ENCODE measurements around the gene CFAP299.

The CFAP299 gene

GRCh38 chr4:80839792-80840191, 504.3 kb downstream of the CFAP299 start:
- H3K4me3 ChIP-seq (ENCODE audit: low read length), result no peak overlapping the region
- no peak for DNase-seq (ENCODE audit: low read depth)
- no peak for TF ChIP-seq CTCF (conservative IDR thresholded peaks at IDR 0.05; ENCODE audit: low read length)

- DNase-seq (ENCODE audit: low read depth), result no peak
- no peak for TF ChIP-seq CTCF (conservative IDR thresholded peaks at IDR 0.05; ENCODE audit: low read length)
- no peak overlapping the region for H3K4me3 ChIP-seq (ENCODE audit: low read length)
These were observed 504.9 kb downstream of the CFAP299 start for GRCh38 chr4:80840396-80840795.

- no peak overlapping the region for H3K4me3 ChIP-seq (ENCODE audit: low read length)
- DNase-seq (ENCODE audit: low read depth), result no peak
- no peak for TF ChIP-seq CTCF (conservative IDR thresholded peaks at IDR 0.05; ENCODE audit: low read length)
These were observed 506.2 kb downstream of the CFAP299 start for GRCh38 chr4:80841587-80842281.

- TF ChIP-seq CTCF (conservative IDR thresholded peaks at IDR 0.05; ENCODE audit: low read length), result no peak
- DNase-seq (ENCODE audit: low read depth), result no peak
These were observed 510.7 kb downstream of the CFAP299 start for GRCh38 chr4:80846210-80846609.

GRCh38 chr4:80852061-80852460, 516.5 kb downstream of the CFAP299 start:
- TF ChIP-seq CTCF (conservative IDR thresholded peaks at IDR 0.05; ENCODE audit: low read length), result no peak
- no peak overlapping the region for H3K4me3 ChIP-seq (ENCODE audit: low read length)
- no peak for DNase-seq (ENCODE audit: low read depth)

More at GRCh38 chr4:80846210-80846609, 510.7 kb downstream of the CFAP299 start:
- H3K4me3 ChIP-seq (ENCODE audit: low read length), result no peak overlapping the region

- H3K4me3 ChIP-seq (ENCODE audit: low read length), result no peak overlapping the region
- no peak for DNase-seq (ENCODE audit: low read depth)
- TF ChIP-seq CTCF (conservative IDR thresholded peaks at IDR 0.05; ENCODE audit: low read length), result no peak
These were observed 538.0 kb downstream of the CFAP299 start for GRCh38 chr4:80873571-80873970.

GRCh38 chr4:80874979-80875378, 539.4 kb downstream of the CFAP299 start:
- no peak for DNase-seq (ENCODE audit: low read depth)
- no peak for TF ChIP-seq CTCF (conservative IDR thresholded peaks at IDR 0.05; ENCODE audit: low read length)
- no peak overlapping the region for H3K4me3 ChIP-seq (ENCODE audit: low read length)
